ENCODE data around the gene PARL. TPM values are rescaled to one million over a fixed set of nuclear protein-coding genes. Genes with fewer than 3 reads are reported as not detected.

The PARL gene
- total and polyA plus RNA-seq, 2 of the 8 experiments (the other 6 are each of a cell fraction or from before 2014, with no cell fraction given) = 62.7 to 85.0 TPM

DNA sequence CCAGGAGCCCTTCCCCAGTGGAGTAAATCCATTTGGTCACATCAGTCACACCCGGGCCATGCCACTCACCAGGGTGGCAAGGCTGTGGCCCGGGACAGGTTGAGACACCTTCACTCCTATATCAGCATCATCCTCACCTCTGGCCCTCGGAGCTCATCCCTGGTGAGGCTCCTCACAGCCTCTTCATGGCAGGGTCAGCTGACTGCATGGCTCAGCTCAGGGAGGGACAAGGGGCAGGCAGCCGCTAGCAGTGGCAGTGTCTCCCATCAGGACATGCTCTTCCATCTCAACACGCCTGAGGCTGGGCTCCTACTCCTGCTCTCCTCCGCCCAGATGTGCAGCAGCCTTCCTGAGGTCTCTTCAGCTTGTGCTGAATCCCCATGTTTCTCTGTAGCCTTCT, 26.4 kb upstream of the PARL start (continued):
- TF ChIP-seq SIX5 (IDR thresholded peaks at IDR 0.05; ENCODE audit: low read depth, low read length) (no peak), PHF8 (conservative IDR thresholded peaks at IDR 0.05; ENCODE audit: low read depth, low read length) (no peak)

Measured in H1 (cell line).